ENCODE measurements around the gene ARHGDIG. TPM values are rescaled to one million over a fixed set of nuclear protein-coding genes. Genes with fewer than 3 reads are reported as not detected.

ARHGDIG gene
- total RNA-seq, 4 donors from 2014 or later, result 1.2 to 2.7 (median 1.8) TPM

DNA sequence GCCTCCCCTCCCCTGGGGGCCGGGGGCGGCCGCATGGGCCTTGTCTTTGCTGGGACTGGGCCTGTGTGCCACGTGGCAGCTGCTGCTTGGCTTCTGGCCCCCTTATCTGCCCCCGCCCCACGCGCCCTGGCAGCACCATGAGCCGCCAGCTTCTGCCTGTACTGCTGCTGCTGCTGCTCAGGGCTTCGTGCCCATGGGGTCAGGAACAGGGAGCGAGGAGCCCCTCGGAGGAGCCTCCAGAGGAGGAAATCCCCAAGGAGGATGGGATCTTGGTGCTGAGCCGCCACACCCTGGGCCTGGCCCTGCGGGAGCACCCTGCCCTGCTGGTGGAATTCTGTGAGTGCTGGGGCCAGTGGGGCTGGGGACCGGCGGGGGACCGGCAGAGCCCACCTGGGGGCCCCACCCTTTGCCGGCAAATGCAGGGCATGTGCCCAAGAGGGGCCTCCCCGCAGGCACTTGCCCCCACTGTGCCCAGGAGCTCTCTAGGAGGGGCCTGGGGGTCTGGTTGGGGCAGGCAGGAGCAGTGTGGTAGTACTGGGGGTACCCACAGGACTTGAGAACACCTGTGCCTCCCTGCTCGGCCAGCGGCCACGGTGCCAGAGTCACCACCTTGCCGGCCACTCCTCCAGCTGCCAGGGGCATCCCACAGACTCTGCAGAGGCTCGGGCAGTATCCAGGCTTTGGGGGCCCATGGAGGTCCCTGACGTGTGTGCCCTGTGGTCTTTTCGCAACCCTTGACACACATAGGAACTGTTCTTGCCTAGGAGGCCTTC lies 2.8 kb downstream of the ARHGDIG start, which contains the start of gene PDIA2:
Gene PDIA2, plus strand, starts transcription at position 132 of the 773 bp plus-strand sequence. Its CDS starts 6 bp downstream, at position 138.
- peaks cover 0 to 20% (median 6%) of the 10 kb centered on the region in 3 donors for H3K4me1 ChIP-seq
- H3K4me3 ChIP-seq, result no peak within 1 kb of the TSS
- TF ChIP-seq POLR2A (IDR thresholded peaks at IDR 0.05), result no peak
- TF ChIP-seq EP300 (IDR thresholded peaks at IDR 0.05), result no peak
- no peak for TF ChIP-seq POLR2AphosphoS5 (IDR thresholded peaks at IDR 0.05)
- TF ChIP-seq, protein P1, sequence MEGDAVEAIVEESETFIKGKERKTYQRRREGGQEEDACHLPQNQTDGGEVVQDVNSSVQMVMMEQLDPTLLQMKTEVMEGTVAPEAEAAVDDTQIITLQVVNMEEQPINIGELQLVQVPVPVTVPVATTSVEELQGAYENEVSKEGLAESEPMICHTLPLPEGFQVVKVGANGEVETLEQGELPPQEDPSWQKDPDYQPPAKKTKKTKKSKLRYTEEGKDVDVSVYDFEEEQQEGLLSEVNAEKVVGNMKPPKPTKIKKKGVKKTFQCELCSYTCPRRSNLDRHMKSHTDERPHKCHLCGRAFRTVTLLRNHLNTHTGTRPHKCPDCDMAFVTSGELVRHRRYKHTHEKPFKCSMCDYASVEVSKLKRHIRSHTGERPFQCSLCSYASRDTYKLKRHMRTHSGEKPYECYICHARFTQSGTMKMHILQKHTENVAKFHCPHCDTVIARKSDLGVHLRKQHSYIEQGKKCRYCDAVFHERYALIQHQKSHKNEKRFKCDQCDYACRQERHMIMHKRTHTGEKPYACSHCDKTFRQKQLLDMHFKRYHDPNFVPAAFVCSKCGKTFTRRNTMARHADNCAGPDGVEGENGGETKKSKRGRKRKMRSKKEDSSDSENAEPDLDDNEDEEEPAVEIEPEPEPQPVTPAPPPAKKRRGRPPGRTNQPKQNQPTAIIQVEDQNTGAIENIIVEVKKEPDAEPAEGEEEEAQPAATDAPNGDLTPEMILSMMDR (IDR thresholded peaks at IDR 0.05), result no peak
- no peak for ATAC-seq
- H3K27ac ChIP-seq, result no peak within 1 kb of the TSS
- H3K9me3 ChIP-seq, result no peaks in the 10 kb centered on the region
- peaks cover 0 to 20% of the 10 kb centered on the region in 2 donors for H3K36me3 ChIP-seq
- 60 to 87% methylated on average over 2 to 3 of the region's 25 CpGs for WGBS, 2 donors (ENCODE audit: low coverage in 1 of 2)
- peaks cover 40% of the 10 kb centered on the region for H3K27me3 ChIP-seq

DNA sequence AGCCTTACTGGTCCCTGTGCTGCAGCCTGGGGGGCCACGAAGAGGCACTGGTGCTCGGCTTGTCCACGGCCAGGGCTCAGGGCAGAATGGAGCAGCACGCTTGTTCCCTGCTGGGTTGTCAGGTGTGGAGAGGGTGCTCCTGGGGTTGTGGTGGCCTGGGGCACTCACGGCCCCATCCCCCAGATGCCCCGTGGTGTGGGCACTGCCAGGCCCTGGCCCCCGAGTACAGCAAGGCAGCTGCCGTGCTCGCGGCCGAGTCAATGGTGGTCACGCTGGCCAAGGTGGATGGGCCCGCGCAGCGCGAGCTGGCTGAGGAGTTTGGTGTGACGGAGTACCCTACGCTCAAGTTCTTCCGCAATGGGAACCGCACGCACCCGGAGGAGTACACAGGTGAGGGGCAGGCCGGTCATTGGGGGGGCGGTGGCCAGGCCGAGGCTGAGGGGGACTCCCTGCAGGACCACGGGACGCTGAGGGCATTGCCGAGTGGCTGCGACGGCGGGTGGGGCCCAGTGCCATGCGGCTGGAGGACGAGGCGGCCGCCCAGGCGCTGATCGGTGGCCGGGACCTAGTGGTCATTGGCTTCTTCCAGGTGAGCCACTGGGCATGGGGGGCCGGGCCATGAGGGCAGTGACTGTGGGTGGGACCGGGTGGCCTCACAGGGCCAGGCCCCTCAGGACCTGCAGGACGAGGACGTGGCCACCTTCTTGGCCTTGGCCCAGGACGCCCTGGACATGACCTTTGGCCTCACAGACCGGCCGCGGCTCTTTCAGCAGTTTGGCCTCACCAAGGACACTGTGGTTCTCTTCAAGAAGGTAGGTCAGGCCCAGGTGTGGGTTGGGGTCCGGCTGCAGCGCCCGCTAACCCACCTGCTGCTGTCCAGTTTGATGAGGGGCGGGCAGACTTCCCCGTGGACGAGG lies 4.1 kb downstream of the ARHGDIG start:
- Histone ChIP-seq H3K9me3 (no peaks in the 10 kb centered on the region), H3K27me3 (peaks cover 37% of the 10 kb centered on the region), H3K27ac (no peak overlapping the region), H3K4me3 (no peak overlapping the region), H3K36me3 (peaks cover 0 to 32% of the 10 kb centered on the region in 2 donors), H3K4me1 (peaks cover 0 to 20% (median 6%) of the 10 kb centered on the region in 3 donors)
- 100% methylated on average over 1 of the region's 52 CpGs; no CpG with 5 or more reads in 1 of the 2 donors for WGBS, 2 donors (ENCODE audit: low coverage in 1 of 2)
- TF ChIP-seq POLR2A (IDR thresholded peaks at IDR 0.05), result no peak
- TF ChIP-seq, protein P1 (IDR thresholded peaks at IDR 0.05), result no peak
- TF ChIP-seq EP300 (IDR thresholded peaks at IDR 0.05), result no peak
- TF ChIP-seq POLR2AphosphoS5 (IDR thresholded peaks at IDR 0.05), result no peak
- no peak for ATAC-seq

DNA sequence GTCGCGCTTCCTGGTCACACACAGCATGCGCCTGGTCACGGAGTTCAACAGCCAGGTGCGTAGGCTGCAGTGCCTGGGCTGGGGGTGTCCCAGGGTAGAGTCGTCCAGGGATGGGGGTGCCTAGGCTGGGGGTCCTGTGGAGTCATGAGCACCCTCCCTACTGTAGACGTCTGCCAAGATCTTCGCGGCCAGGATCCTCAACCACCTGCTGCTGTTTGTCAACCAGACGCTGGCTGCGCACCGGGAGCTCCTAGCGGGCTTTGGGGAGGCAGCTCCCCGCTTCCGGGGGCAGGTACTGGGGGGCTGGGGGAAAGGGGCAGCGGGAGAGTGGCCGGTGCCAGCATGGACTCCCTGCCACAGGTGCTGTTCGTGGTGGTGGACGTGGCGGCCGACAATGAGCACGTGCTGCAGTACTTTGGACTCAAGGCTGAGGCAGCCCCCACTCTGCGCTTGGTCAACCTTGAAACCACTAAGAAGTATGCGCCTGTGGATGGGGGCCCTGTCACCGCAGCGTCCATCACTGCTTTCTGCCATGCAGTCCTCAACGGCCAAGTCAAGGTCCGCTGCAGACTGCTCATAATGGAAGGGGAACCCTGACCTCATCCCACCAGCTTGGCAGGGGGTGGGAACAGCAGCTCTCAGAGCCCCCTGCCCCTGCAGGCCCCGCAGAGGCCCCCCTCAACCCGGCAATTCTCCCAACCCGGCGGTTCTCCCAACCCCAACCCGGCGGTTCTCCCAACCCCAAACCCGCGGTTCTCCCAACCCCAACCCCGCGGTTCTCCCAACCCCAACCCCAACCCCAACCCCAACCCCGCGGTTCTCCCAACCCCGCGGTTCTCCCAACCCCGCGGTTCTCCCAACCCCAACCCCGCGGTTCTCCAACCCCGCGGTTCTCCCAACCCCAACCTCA lies 5.0 kb downstream of the ARHGDIG start:
- peaks cover 0 to 42% of the 10 kb centered on the region in 2 donors for H3K36me3 ChIP-seq
- H3K27me3 ChIP-seq, result peaks cover 30% of the 10 kb centered on the region
- ATAC-seq, result no peak
- TF ChIP-seq, protein P1 (IDR thresholded peaks at IDR 0.05), result no peak
- TF ChIP-seq EP300 (IDR thresholded peaks at IDR 0.05), result no peak
- no peak for TF ChIP-seq POLR2AphosphoS5 (IDR thresholded peaks at IDR 0.05)
- TF ChIP-seq POLR2A (IDR thresholded peaks at IDR 0.05), result no peak
- WGBS, 2 donors (ENCODE audit: low coverage in 1 of 2), result 100% methylated on average over 2 of the region's 48 CpGs; no CpG with 5 or more reads in 1 of the 2 donors
- H3K4me3 ChIP-seq, result no peak overlapping the region
- H3K9me3 ChIP-seq, result no peaks in the 10 kb centered on the region
- no peak overlapping the region for H3K27ac ChIP-seq
- H3K4me1 ChIP-seq, result peaks cover 0 to 14% (median 6%) of the 10 kb centered on the region in 3 donors

DNA sequence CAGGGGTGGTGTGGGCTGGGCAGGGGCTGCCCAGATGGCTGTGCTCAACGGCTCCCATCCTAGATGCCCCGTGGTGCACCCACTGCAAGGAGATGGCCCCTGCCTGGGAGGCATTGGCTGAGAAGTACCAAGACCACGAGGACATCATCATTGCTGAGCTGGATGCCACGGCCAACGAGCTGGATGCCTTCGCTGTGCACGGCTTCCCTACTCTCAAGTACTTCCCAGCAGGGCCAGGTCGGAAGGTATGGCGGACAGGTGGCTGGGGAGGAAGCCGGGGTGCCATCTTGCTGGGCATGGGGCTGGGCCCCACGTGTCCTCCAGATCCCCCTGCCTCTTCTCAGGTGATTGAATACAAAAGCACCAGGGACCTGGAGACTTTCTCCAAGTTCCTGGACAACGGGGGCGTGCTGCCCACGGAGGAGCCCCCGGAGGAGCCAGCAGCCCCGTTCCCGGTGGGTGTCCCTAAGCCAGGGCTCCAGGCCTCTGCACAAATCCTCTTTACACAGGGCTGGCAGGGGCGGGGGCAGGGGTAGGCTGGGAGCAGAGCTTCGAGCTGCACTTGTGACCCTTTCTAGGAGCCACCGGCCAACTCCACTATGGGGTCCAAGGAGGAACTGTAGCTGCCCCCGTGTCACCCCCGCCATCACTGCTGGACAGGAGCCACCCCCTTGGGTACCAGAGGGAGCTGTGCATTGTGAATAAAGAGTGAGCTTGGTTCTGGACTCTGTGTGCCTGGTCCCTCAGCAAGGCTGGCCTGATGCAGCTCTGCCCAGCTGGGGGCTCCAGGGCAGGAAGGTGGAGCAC lies 6.3 kb downstream of the ARHGDIG start:
- no peaks in the 10 kb centered on the region for H3K9me3 ChIP-seq
- no peak overlapping the region for H3K4me3 ChIP-seq
- WGBS, 2 donors (ENCODE audit: low coverage in 1 of 2), result 97 to 100% methylated on average over 2 to 5 of the region's 22 CpGs
- H3K27ac ChIP-seq, result no peak overlapping the region
- no peak for ATAC-seq
- H3K27me3 ChIP-seq, result peaks cover 18% of the 10 kb centered on the region
- TF ChIP-seq POLR2A (IDR thresholded peaks at IDR 0.05) (no peak), POLR2AphosphoS5 (IDR thresholded peaks at IDR 0.05) (no peak), EP300 (IDR thresholded peaks at IDR 0.05) (no peak)
- TF ChIP-seq, protein P1 (IDR thresholded peaks at IDR 0.05), result no peak
- H3K4me1 ChIP-seq, result peaks cover 0 to 1% (median 0%) of the 10 kb centered on the region in 3 donors
- H3K36me3 ChIP-seq, result peaks cover 0 to 54% of the 10 kb centered on the region in 2 donors
